SK-N-SH treated with all-trans-retinoic acid at 6 μM for 48 hours (cell line): ENCODE data around the gene RASGEF1C.
A peak's percentile ranks its signal among the peaks of the same experiment; 100 is the strongest.

ENCODE experiments used
- ATAC-seq: fragments of 200-7000 bp; cut with Tn5 transposase; 3 replicates; pipeline ENCODE4 v1.9.1; 2020; ENCODE audit warnings: mild to moderate bottlenecking, moderate library complexity
- ARNTL ChIP-seq: fragments of 450-650 bp; formaldehyde crosslinking; IDR thresholded peaks from 2 replicates; pipeline ENCODE4 v1.5.0; 2020; ENCODE audit warnings: low read depth, mild to moderate bottlenecking, moderate library complexity, borderline replicate concordance
- BACH2 ChIP-seq: fragments of 250-450 bp; sonication (Bioruptor Pico); IDR thresholded peaks from 2 replicates; pipeline ENCODE4 v1.9.0; 2021; ENCODE audit warnings: mild to moderate bottlenecking, borderline replicate concordance
- ESRRG ChIP-seq: fragments of 250-450 bp; sonication (Bioruptor Pico); IDR thresholded peaks from 2 replicates; pipeline ENCODE4 v1.6.1; 2021; ENCODE audit warnings: mild to moderate bottlenecking
- GLIS3 ChIP-seq: fragments of 250-450 bp; sonication (Bioruptor Pico); IDR thresholded peaks from 2 replicates; pipeline ENCODE4 v1.5.0; 2020; ENCODE audit warnings: mild to moderate bottlenecking, moderate library complexity
- ISL1 ChIP-seq: fragments of 250-450 bp; sonication (Bioruptor Pico); IDR thresholded peaks from 2 replicates; pipeline ENCODE4 v2.1.2; 2022; ENCODE audit warnings: mild to moderate bottlenecking, moderate library complexity
- OSR1 ChIP-seq: fragments of 250-450 bp; sonication (Bioruptor Pico); IDR thresholded peaks from 2 replicates; pipeline ENCODE4 v1.8.0; 2022; ENCODE audit warnings: moderate library complexity, mild to moderate bottlenecking, inconsistent platforms
- PPARA ChIP-seq: fragments of 250-450 bp; sonication (Bioruptor Pico); IDR thresholded peaks from 2 replicates; pipeline ENCODE4 v1.5.0; 2020; ENCODE audit warnings: mild to moderate bottlenecking, borderline replicate concordance
- RARB ChIP-seq: fragments of 250-450 bp; sonication (Bioruptor Pico); IDR thresholded peaks from 2 replicates; pipeline ENCODE4 v1.8.0; 2021; ENCODE audit warnings: mild to moderate bottlenecking, moderate library complexity
- SNAI2 ChIP-seq: fragments of 250-450 bp; sonication (Bioruptor Pico); IDR thresholded peaks from 2 replicates; pipeline ENCODE4 v1.5.0; 2020; ENCODE audit warnings: mild to moderate bottlenecking, moderate library complexity
- TCF4 ChIP-seq: fragments of 250-450 bp; sonication (Bioruptor Pico); IDR thresholded peaks from 2 replicates; pipeline ENCODE4 v1.8.0; 2021; ENCODE audit warnings: mild to moderate bottlenecking, moderate library complexity, borderline replicate concordance
- TOX ChIP-seq: fragments of 250-450 bp; sonication (Bioruptor Pico); IDR thresholded peaks from 2 replicates; pipeline ENCODE4 v1.8.0; 2021; ENCODE audit warnings: mild to moderate bottlenecking, moderate library complexity, borderline replicate concordance
- TSHZ2 ChIP-seq: fragments of 250-450 bp; sonication (Bioruptor Pico); IDR thresholded peaks from 2 replicates; pipeline ENCODE4 v1.5.0; 2020; ENCODE audit warnings: mild to moderate bottlenecking, moderate library complexity
- ZC3H10 ChIP-seq: fragments of 250-450 bp; sonication (Bioruptor Pico); IDR thresholded peaks from 2 replicates; pipeline ENCODE4 v1.5.1; 2021; ENCODE audit warnings: mild to moderate bottlenecking, moderate library complexity
- ZFP3 ChIP-seq: fragments of 250-450 bp; sonication (Bioruptor Pico); IDR thresholded peaks from 2 replicates; pipeline ENCODE4 v1.5.0; 2020; ENCODE audit warnings: mild to moderate bottlenecking, moderate library complexity
- ZFP30 ChIP-seq: fragments of 450-650 bp; formaldehyde crosslinking; IDR thresholded peaks from 2 replicates; pipeline ENCODE4 v1.5.0; 2022; ENCODE audit warnings: mild to moderate bottlenecking, moderate library complexity
- ZNF565 ChIP-seq: fragments of 450-650 bp; formaldehyde crosslinking; conservative IDR thresholded peaks from 2 replicates; pipeline ENCODE4 v1.5.0; 2020; ENCODE audit warnings: low read depth, mild to moderate bottlenecking, moderate library complexity
- ZNF70 ChIP-seq: fragments of 450-650 bp; formaldehyde crosslinking; IDR thresholded peaks from 2 replicates; pipeline ENCODE4 v1.5.0; 2020; ENCODE audit warnings: mild to moderate bottlenecking, moderate library complexity
- ZNF8 ChIP-seq: fragments of 450-650 bp; formaldehyde crosslinking; IDR thresholded peaks from 2 replicates; pipeline ENCODE4 v1.5.0; 2020; ENCODE audit warnings: mild to moderate bottlenecking, moderate library complexity
- TF ChIP-seq, protein P1 (sequence below): fragments of 250-450 bp; sonication (Bioruptor Pico); IDR thresholded peaks from 2 replicates; pipeline ENCODE4 v1.5.1; 2021; ENCODE audit warnings: mild to moderate bottlenecking, moderate library complexity
- TF ChIP-seq, protein P2 (sequence below): fragments of 250-450 bp; sonication (Bioruptor Pico); IDR thresholded peaks from 2 replicates; pipeline ENCODE4 v1.5.1; 2020; ENCODE audit warnings: low read depth, mild to moderate bottlenecking, moderate library complexity
- TF ChIP-seq, protein P3 (sequence below): fragments of 250-450 bp; sonication (Bioruptor Pico); IDR thresholded peaks from 2 replicates; pipeline ENCODE4 v1.8.0; 2020; ENCODE audit warnings: mild to moderate bottlenecking, moderate library complexity, borderline replicate concordance
- TF ChIP-seq, protein P4 (sequence below): fragments of 250-450 bp; sonication (Bioruptor Pico); IDR thresholded peaks from 2 replicates; pipeline ENCODE4 v1.8.0; 2021; ENCODE audit warnings: low read depth, mild to moderate bottlenecking, moderate library complexity, borderline replicate concordance

Gene RASGEF1C

GRCh38 chr5:180209137-180209581 is at the start of gene RASGEF1C:
RASGEF1C (minus strand) TSS chr5:180209211; CDS start chr5:180138052, 71,159 bp downstream.
- peak; percentile 93 for ATAC-seq
- no peak for TF ChIP-seq GLIS3
- no peak for TF ChIP-seq ISL1
- TF ChIP-seq TCF4 (CRISPR knock-in tag): no peak
- no peak for TF ChIP-seq BACH2
- TF ChIP-seq, protein P1, sequence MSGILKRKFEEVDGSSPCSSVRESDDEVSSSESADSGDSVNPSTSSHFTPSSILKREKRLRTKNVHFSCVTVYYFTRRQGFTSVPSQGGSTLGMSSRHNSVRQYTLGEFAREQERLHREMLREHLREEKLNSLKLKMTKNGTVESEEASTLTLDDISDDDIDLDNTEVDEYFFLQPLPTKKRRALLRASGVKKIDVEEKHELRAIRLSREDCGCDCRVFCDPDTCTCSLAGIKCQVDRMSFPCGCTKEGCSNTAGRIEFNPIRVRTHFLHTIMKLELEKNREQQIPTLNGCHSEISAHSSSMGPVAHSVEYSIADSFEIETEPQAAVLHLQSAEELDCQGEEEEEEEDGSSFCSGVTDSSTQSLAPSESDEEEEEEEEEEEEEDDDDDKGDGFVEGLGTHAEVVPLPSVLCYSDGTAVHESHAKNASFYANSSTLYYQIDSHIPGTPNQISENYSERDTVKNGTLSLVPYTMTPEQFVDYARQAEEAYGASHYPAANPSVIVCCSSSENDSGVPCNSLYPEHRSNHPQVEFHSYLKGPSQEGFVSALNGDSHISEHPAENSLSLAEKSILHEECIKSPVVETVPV (CRISPR knock-in tag): no peak
- TF ChIP-seq TSHZ2 (CRISPR knock-in tag): no peak
- TF ChIP-seq ARNTL (CRISPR knock-in tag): no peak
- TF ChIP-seq ZNF565: no peak
- TF ChIP-seq, protein P2, sequence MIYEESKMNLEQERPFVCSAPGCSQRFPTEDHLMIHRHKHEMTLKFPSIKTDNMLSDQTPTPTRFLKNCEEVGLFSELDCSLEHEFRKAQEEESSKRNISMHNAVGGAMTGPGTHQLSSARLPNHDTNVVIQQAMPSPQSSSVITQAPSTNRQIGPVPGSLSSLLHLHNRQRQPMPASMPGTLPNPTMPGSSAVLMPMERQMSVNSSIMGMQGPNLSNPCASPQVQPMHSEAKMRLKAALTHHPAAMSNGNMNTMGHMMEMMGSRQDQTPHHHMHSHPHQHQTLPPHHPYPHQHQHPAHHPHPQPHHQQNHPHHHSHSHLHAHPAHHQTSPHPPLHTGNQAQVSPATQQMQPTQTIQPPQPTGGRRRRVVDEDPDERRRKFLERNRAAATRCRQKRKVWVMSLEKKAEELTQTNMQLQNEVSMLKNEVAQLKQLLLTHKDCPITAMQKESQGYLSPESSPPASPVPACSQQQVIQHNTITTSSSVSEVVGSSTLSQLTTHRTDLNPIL: no peak
- no peak for TF ChIP-seq ZNF8 (CRISPR knock-in tag)
- TF ChIP-seq ZNF70: no peak
- TF ChIP-seq SNAI2 (CRISPR knock-in tag): no peak
- TF ChIP-seq PPARA (CRISPR knock-in tag): no peak
- TF ChIP-seq, protein P3, sequence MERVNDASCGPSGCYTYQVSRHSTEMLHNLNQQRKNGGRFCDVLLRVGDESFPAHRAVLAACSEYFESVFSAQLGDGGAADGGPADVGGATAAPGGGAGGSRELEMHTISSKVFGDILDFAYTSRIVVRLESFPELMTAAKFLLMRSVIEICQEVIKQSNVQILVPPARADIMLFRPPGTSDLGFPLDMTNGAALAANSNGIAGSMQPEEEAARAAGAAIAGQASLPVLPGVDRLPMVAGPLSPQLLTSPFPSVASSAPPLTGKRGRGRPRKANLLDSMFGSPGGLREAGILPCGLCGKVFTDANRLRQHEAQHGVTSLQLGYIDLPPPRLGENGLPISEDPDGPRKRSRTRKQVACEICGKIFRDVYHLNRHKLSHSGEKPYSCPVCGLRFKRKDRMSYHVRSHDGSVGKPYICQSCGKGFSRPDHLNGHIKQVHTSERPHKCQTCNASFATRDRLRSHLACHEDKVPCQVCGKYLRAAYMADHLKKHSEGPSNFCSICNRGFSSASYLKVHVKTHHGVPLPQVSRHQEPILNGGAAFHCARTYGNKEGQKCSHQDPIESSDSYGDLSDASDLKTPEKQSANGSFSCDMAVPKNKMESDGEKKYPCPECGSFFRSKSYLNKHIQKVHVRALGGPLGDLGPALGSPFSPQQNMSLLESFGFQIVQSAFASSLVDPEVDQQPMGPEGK (CRISPR knock-in tag): no peak
- TF ChIP-seq, protein P4, sequence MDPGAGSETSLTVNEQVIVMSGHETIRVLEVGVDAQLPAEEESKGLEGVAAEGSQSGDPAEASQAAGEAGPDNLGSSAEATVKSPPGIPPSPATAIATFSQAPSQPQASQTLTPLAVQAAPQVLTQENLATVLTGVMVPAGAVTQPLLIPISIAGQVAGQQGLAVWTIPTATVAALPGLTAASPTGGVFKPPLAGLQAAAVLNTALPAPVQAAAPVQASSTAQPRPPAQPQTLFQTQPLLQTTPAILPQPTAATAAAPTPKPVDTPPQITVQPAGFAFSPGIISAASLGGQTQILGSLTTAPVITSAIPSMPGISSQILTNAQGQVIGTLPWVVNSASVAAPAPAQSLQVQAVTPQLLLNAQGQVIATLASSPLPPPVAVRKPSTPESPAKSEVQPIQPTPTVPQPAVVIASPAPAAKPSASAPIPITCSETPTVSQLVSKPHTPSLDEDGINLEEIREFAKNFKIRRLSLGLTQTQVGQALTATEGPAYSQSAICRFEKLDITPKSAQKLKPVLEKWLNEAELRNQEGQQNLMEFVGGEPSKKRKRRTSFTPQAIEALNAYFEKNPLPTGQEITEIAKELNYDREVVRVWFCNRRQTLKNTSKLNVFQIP (CRISPR knock-in tag): no peak
- no peak for TF ChIP-seq RARB (CRISPR knock-in tag)
- TF ChIP-seq TOX (CRISPR knock-in tag): no peak

- ATAC-seq: no peak
- TF ChIP-seq ARNTL (CRISPR knock-in tag): no peak
- TF ChIP-seq, protein P3 (CRISPR knock-in tag): no peak
- TF ChIP-seq ZC3H10 (CRISPR knock-in tag): no peak
- TF ChIP-seq ESRRG: no peak
- no peak for TF ChIP-seq TOX (CRISPR knock-in tag)
- TF ChIP-seq TSHZ2 (CRISPR knock-in tag): no peak
- no peak for TF ChIP-seq GLIS3
- TF ChIP-seq OSR1 (CRISPR knock-in tag): no peak
- no peak for TF ChIP-seq ZNF8 (CRISPR knock-in tag)
- TF ChIP-seq ZFP3 (CRISPR knock-in tag): no peak
- no peak for TF ChIP-seq ZFP30 (CRISPR knock-in tag)
- TF ChIP-seq ISL1: no peak
- no peak for TF ChIP-seq SNAI2 (CRISPR knock-in tag)
- TF ChIP-seq, protein P2: no peak
- TF ChIP-seq RARB (CRISPR knock-in tag): no peak
- TF ChIP-seq ZNF565: no peak
- no peak for TF ChIP-seq PPARA (CRISPR knock-in tag)
Observed at GRCh38 chr5:180253036-180253824, 44.2 kb upstream of the RASGEF1C start.
